Gastrocnemius medialis (tissue), 4 donors: ENCODE measurements around the gene CPA3. TPM values are rescaled to one million over a fixed set of nuclear protein-coding genes. Genes with fewer than 3 reads are reported as not detected.

ENCODE experiments used
- ATAC-seq, 2 donors: fragments of 150-250 bp; one replicate each; pipeline ENCODE4 v1.9.1; 2016
- DNase-seq, 2 donors: peaks; one replicate each; pipeline ENCODE4 v3.0.0-alpha.2; 2019
- H3K27ac ChIP-seq, 4 donors: fragments of 200-600 bp; sonication (generic); 1 replicate in 1 of 4; 2 replicates in 3 of 4; pipeline ENCODE4 v1.5.1; 2016 to 2018; ENCODE audit warnings: mild to moderate bottlenecking in 2 of 4, moderate library complexity in 1 of 4
- H3K27me3 ChIP-seq, 3 donors: fragments of 200-600 bp; sonication (generic) in 2 of 3; 1 replicate in 1 of 3; 2 replicates in 2 of 3; pipeline versions ENCODE4 v1.5.1 to v1.6.0; 2016 to 2019; ENCODE audit warnings: mild to moderate bottlenecking in 1 of 3, moderate library complexity in 1 of 3
- H3K36me3 ChIP-seq, 2 donors: fragments of 200-600 bp; sonication (generic) in 1 of 2; one replicate each; pipeline ENCODE4 v1.5.1; 2017 to 2018
- H3K4me1 ChIP-seq, 2 donors: fragments of 200-600 bp; sonication (generic) in 1 of 2; one replicate each; pipeline ENCODE4 v1.5.1; 2016 to 2017; ENCODE audit warnings: mild to moderate bottlenecking in 2 of 2
- H3K4me3 ChIP-seq, 4 donors: fragments of 200-600 bp; sonication (generic) in 3 of 4; 1 replicate in 1 of 4; 2 replicates in 3 of 4; pipeline ENCODE4 v1.5.1; 2016 to 2019; ENCODE audit warnings: mild to moderate bottlenecking in 2 of 4
- H3K9me3 ChIP-seq, 3 donors: fragments of 200-600 bp; sonication (generic) in 2 of 3; 1 replicate in 1 of 3; 2 replicates in 2 of 3; pipeline ENCODE4 v1.5.1; 2016 to 2019
- CTCF ChIP-seq, 5 experiments: fragments of 450-650 bp in 3 of 5; fragments of 200-600 bp in 2 of 5; sonication (generic) in 2 of 5; IDR thresholded peaks in 4 of 5; conservative IDR thresholded peaks in 1 of 5; 1 replicate in 4 of 5; 2 replicates in 1 of 5; pipeline ENCODE4 v1.5.1; 2016 to 2019; ENCODE audit warnings: antibody characterized with exemption in 5 of 5, mild to moderate bottlenecking in 3 of 5, moderate library complexity in 3 of 5
- POLR2A ChIP-seq, 2 donors: fragments of 450-650 bp; IDR thresholded peaks; one replicate each; pipeline ENCODE4 v1.6.1; 2017; ENCODE audit warnings: antibody characterized with exemption in 2 of 2, mild to moderate bottlenecking in 2 of 2, moderate library complexity in 2 of 2
- in situ Hi-C, 4 donors: fragments of 200-750 bp; cut with MboI; loops; one replicate each; pipeline versions ENCODE4 v1.15.0 to v1.8.0; 2017; ENCODE audit warnings: low sequenced_read_pairs in 4 of 4
- intact Hi-C: fragments of 100-400 bp; cut with DNase I; formaldehyde crosslinking; loops from one replicate; pipeline ENCODE4 v1.15.1; 2023; ENCODE audit warnings: low total_unique reads
- total RNA-seq, 4 donors: library from RNA; depleted of rRNA; stranded (reverse); fragments of >200 nt; gene quantifications; one replicate each; pipeline versions ENCODE4 v1.1.0 to v1.2.3, GENCODE V29; 2016

Gene CPA3
- total RNA-seq = 1 to 10 TPM in 2 of 4 donors, under 1 TPM in 1, not detected in 1; 1.00 to 4.7 (median 1.8) TPM

GRCh38 chr3:148865049-148865448, at the start of gene CPA3:
Gene CPA3 (plus strand): TSS chr3:148865296. CDS start chr3:148865308, 12 bp downstream.
- no peak for TF ChIP-seq CTCF (IDR thresholded peaks at IDR 0.05 in 4 of 5, conservative IDR thresholded peaks at IDR 0.05 in 1 of 5)
- TF ChIP-seq POLR2A (IDR thresholded peaks at IDR 0.05) = no peak
- H3K4me1 ChIP-seq = peaks cover 5% of the 10 kb centered on the region in 2 donors
- intact Hi-C loops = no loop called here
- no peak for DNase-seq
- no peak for ATAC-seq
- no peaks in the 10 kb centered on the region for H3K36me3 ChIP-seq
- no peaks in the 10 kb centered on the region for H3K27me3 ChIP-seq
- H3K9me3 ChIP-seq = no peaks in the 10 kb centered on the region
- no peak within 1 kb of the TSS for H3K27ac ChIP-seq
- no peak within 1 kb of the TSS for H3K4me3 ChIP-seq
- in situ Hi-C loops = loop anchor here in 3 of 4 donors (10.0 to 25.0 kb wide), 3 partner anchors 80 to 410 kb away; no protein-coding TSS in a partner anchor

GRCh38 chr3:148815316-148816110, 49.6 kb upstream of the CPA3 start:
- intact Hi-C loops (no loop called here), in situ Hi-C loops (no loop called here)
- TF ChIP-seq CTCF (IDR thresholded peaks at IDR 0.05 in 4 of 5, conservative IDR thresholded peaks at IDR 0.05 in 1 of 5) = no peak
- no peak for TF ChIP-seq POLR2A (IDR thresholded peaks at IDR 0.05)
- no peak overlapping the region for H3K27ac ChIP-seq
- no peaks in the 10 kb centered on the region for H3K4me1 ChIP-seq
- DNase-seq = no peak
- no peak for ATAC-seq
- no peak overlapping the region for H3K4me3 ChIP-seq
- no peaks in the 10 kb centered on the region for H3K9me3 ChIP-seq
- H3K27me3 ChIP-seq = no peaks in the 10 kb centered on the region
- no peaks in the 10 kb centered on the region for H3K36me3 ChIP-seq

GRCh38 chr3:148816427-148816826, 48.7 kb upstream of the CPA3 start:
- ATAC-seq = no peak
- H3K4me1 ChIP-seq = no peaks in the 10 kb centered on the region
- intact Hi-C loops = no loop called here

GRCh38 chr3:148816981-148817525, 48.0 kb upstream of the CPA3 start:
- H3K4me1 ChIP-seq = no peaks in the 10 kb centered on the region
- no peaks in the 10 kb centered on the region for H3K36me3 ChIP-seq
- in situ Hi-C loops = no loop called here
- no peak overlapping the region for H3K27ac ChIP-seq
- no peaks in the 10 kb centered on the region for H3K9me3 ChIP-seq
- intact Hi-C loops = no loop called here
- TF ChIP-seq POLR2A (IDR thresholded peaks at IDR 0.05) (no peak), CTCF (IDR thresholded peaks at IDR 0.05 in 4 of 5, conservative IDR thresholded peaks at IDR 0.05 in 1 of 5) (no peak)
- H3K27me3 ChIP-seq = no peaks in the 10 kb centered on the region
- ATAC-seq (no peak), DNase-seq (no peak)
- no peak overlapping the region for H3K4me3 ChIP-seq

More at GRCh38 chr3:148816427-148816826, 48.7 kb upstream of the CPA3 start:
- Histone ChIP-seq H3K27ac (no peak overlapping the region), H3K4me3 (no peak overlapping the region), H3K9me3 (no peaks in the 10 kb centered on the region), H3K27me3 (no peaks in the 10 kb centered on the region), H3K36me3 (no peaks in the 10 kb centered on the region)
- TF ChIP-seq POLR2A (IDR thresholded peaks at IDR 0.05) (no peak), CTCF (IDR thresholded peaks at IDR 0.05 in 4 of 5, conservative IDR thresholded peaks at IDR 0.05 in 1 of 5) (no peak)
- no peak for DNase-seq
- in situ Hi-C loops = no loop called here
